Measurements from ENCODE around the gene SKI. TPM values are rescaled to one million over a fixed set of nuclear protein-coding genes. Genes with fewer than 3 reads are reported as not detected.
A peak's percentile ranks its signal among the peaks of the same experiment; 100 is the strongest.
"Not testable (repeated sequence)": the region's sequence is repeated elsewhere in the genome, so short reads cannot be mapped to it uniquely, and the experiment has no call there.

Gene SKI
- total RNA-seq, 1 experiment from 2014 or later, result 53.7 TPM

DNA sequence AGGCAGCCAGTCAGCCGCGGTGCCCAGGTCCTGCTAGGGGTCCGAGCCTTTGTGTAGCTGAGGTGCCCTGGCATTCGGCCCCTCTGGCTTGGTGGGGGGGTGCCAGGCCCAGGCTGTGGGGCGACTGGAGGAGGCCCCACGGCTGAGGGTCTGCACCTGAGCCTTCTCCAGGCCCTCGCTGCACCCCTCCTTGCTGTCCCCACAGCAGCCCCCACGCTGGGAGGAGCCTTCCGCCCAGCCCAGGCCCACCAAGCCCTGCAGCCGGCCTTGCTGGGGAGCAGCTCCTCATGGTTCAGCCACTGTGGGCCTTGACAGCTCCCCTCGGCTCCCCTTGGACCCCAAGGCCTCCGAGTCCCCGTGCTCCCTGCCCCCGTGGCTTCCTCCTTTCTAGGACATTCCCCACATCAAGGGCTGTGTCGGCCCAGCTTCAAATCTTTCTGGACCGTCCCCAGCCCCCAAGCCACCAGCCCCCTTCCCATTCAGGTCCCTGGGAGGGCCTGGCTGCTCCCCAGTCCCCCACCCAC, 95.4 kb downstream of the SKI start:
- no peak overlapping the region for H3K4me3 Mint-ChIP-seq (ENCODE audit: unreplicated experiment)
- TF ChIP-seq, protein P1, sequence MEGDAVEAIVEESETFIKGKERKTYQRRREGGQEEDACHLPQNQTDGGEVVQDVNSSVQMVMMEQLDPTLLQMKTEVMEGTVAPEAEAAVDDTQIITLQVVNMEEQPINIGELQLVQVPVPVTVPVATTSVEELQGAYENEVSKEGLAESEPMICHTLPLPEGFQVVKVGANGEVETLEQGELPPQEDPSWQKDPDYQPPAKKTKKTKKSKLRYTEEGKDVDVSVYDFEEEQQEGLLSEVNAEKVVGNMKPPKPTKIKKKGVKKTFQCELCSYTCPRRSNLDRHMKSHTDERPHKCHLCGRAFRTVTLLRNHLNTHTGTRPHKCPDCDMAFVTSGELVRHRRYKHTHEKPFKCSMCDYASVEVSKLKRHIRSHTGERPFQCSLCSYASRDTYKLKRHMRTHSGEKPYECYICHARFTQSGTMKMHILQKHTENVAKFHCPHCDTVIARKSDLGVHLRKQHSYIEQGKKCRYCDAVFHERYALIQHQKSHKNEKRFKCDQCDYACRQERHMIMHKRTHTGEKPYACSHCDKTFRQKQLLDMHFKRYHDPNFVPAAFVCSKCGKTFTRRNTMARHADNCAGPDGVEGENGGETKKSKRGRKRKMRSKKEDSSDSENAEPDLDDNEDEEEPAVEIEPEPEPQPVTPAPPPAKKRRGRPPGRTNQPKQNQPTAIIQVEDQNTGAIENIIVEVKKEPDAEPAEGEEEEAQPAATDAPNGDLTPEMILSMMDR (IDR thresholded peaks at IDR 0.05; ENCODE audit: unreplicated experiment), result no peak
- peaks cover 21% of the 10 kb centered on the region for H3K27me3 Mint-ChIP-seq (ENCODE audit: insufficient read depth, unreplicated experiment)
- POLR2A ChIA-PET, result no interaction called here
- intact Hi-C loops (cut with micrococcal nuclease), result no loop called here
- no peak for DNase-seq (ENCODE audit: unreplicated experiment)
- H3K36me3 Mint-ChIP-seq (ENCODE audit: insufficient read depth, unreplicated experiment), result no peaks in the 10 kb centered on the region
- peaks cover 8% of the 10 kb centered on the region for H3K9me3 Mint-ChIP-seq (ENCODE audit: unreplicated experiment)
- no TSS peak for BruUV-seq (replicated peaks)
- H3K4me1 Mint-ChIP-seq (ENCODE audit: insufficient read depth, unreplicated experiment), result no peaks in the 10 kb centered on the region
- CTCF ChIA-PET, result no interaction called here
- no peak overlapping the region for H3K27ac Mint-ChIP-seq (ENCODE audit: low read depth, unreplicated experiment)

DNA sequence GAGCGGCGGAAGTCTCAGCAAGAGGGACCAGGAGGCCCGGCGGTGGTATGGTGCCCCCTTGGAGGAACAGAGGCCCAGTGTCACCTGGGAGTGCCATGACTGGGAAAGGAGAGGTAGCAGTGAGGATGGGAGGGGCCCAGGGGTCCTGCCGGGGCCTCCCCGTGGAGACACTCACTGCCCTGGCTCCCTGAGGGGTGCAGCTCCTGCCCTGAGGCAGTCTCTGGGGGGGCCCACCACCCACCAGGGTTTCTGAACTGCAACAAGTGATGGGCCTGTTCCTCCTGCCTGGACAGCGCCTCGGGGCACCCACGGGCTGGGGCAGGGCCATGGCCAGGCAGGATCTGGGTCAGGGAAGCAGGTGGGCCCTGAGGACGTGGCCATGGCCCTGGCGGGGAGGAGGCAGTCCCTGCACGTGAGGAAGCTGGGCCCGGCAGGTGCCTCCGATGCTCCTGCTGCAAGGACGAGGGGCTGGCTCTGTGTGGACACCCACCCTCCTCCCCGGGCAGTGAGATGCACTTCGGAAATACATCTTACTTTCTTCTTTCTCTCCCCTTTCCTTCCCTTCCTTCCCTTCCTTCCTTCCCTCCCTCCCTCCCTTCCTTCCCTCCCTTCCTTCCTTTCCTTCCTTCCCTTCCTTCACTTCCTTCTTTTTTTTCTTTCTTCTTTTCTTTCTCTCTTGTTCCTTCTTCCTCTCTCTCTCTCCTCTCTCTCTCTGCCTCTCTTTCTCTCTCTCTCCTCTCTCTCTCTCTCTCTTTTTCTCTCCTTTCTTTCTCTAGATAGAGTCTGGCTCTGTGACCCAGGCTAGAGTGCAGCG, 96.6 kb downstream of the SKI start:
- Mint-ChIP-seq H3K4me3 (ENCODE audit: unreplicated experiment) (no peak overlapping the region), H3K27ac (ENCODE audit: low read depth, unreplicated experiment) (no peak overlapping the region), H3K9me3 (ENCODE audit: unreplicated experiment) (peaks cover 8% of the 10 kb centered on the region), H3K27me3 (ENCODE audit: insufficient read depth, unreplicated experiment) (peaks cover 21% of the 10 kb centered on the region), H3K36me3 (ENCODE audit: insufficient read depth, unreplicated experiment) (no peaks in the 10 kb centered on the region), H3K4me1 (ENCODE audit: insufficient read depth, unreplicated experiment) (no peaks in the 10 kb centered on the region)
- DNase-seq (ENCODE audit: unreplicated experiment), result no peak
- intact Hi-C loops (cut with micrococcal nuclease), result no loop called here
- TF ChIP-seq, protein P1 (IDR thresholded peaks at IDR 0.05; ENCODE audit: unreplicated experiment), result no peak
- CTCF ChIA-PET, result no interaction called here
- POLR2A ChIA-PET, result no interaction called here
- no TSS peak for BruUV-seq (replicated peaks)

DNA sequence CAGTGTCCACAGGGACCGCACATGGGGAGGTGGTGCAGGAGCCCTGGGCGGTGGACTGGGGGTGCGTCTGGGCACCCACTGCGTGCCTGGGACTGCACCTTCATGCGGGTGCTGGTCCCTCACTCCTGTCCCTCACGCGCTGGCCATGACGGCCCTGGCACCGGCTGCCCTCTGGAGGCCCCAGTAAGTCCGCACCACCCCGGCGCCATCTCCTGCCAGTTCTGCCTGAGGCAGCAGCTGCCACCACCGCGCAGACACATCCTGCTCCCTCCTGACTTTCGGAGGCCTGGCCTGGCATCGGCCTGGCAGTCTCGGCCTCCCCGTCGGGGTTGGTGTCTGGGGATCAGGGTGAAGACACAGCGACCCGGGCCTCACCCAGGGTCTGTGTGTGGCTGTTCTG, 98.4 kb downstream of the SKI start:
- Mint-ChIP-seq H3K9me3 (ENCODE audit: unreplicated experiment) (peaks cover 8% of the 10 kb centered on the region), H3K36me3 (ENCODE audit: insufficient read depth, unreplicated experiment) (no peaks in the 10 kb centered on the region), H3K4me3 (ENCODE audit: unreplicated experiment) (no peak overlapping the region), H3K27ac (ENCODE audit: low read depth, unreplicated experiment) (no peak overlapping the region), H3K4me1 (ENCODE audit: insufficient read depth, unreplicated experiment) (no peaks in the 10 kb centered on the region), H3K27me3 (ENCODE audit: insufficient read depth, unreplicated experiment) (peaks cover 21% of the 10 kb centered on the region)
- CTCF ChIA-PET, result no interaction called here
- BruUV-seq (replicated peaks), result no TSS peak
- POLR2A ChIA-PET, result no interaction called here
- no peak for DNase-seq (ENCODE audit: unreplicated experiment)
- TF ChIP-seq, protein P1 (IDR thresholded peaks at IDR 0.05; ENCODE audit: unreplicated experiment), result no peak
- intact Hi-C loops (cut with micrococcal nuclease), result no loop called here

DNA sequence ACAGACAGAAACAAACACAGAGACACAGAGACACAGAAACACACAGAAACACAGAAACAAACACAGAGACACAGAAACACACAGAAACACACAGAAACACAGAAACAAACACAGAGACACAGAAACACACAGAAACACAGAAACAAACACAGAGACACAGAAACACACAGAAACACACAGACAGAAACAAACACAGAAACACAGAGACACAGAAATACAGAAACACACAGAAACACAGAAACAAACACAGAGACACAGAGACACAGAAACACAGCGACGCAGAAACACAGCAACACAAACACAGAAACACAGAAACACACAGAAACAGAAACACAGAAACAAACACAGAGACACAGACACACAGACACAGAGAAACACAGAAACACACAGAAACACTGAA, 99.0 kb downstream of the SKI start:
- intact Hi-C loops (cut with micrococcal nuclease); POLR2A ChIA-PET; BruUV-seq (replicated peaks); H3K4me3 Mint-ChIP-seq (ENCODE audit: unreplicated experiment); DNase-seq (ENCODE audit: unreplicated experiment); CTCF ChIA-PET; H3K9me3 Mint-ChIP-seq (ENCODE audit: unreplicated experiment); H3K4me1 Mint-ChIP-seq (ENCODE audit: insufficient read depth, unreplicated experiment); H3K36me3 Mint-ChIP-seq (ENCODE audit: insufficient read depth, unreplicated experiment): not testable (repeated sequence)
- Mint-ChIP-seq H3K27ac (ENCODE audit: low read depth, unreplicated experiment) (peak overlapping the region; percentile 0), H3K27me3 (ENCODE audit: insufficient read depth, unreplicated experiment) (peaks cover 21% of the 10 kb centered on the region)

All from MCF 10A (cell line).